ENCODE measurements around the gene TRMT11.

GRCh38 chr6:125957845-125958244 lies 28.5 kb upstream of the TRMT11 start:
- TF ChIP-seq CTCF (IDR thresholded peaks at IDR 0.05) = no peak
- TF ChIP-seq POLR2A (IDR thresholded peaks at IDR 0.05) = no peak
- no peak for TF ChIP-seq EP300 (IDR thresholded peaks at IDR 0.05)

Measured in ovary (tissue), 3 donors.